Fibroblast of skin of left quadriceps (primary cell): ENCODE results near the gene TCHP.
"Not testable (repeated sequence)": the region's sequence is repeated elsewhere in the genome, so short reads cannot be mapped to it uniquely, and the experiment has no call there.

Experiments
- DNase-seq, 2 experiments: peaks; one replicate each; pipeline ENCODE4 v3.0.0-alpha.2; 2013; ENCODE audit warnings: low read depth in 2 of 2

TCHP gene, protein sequence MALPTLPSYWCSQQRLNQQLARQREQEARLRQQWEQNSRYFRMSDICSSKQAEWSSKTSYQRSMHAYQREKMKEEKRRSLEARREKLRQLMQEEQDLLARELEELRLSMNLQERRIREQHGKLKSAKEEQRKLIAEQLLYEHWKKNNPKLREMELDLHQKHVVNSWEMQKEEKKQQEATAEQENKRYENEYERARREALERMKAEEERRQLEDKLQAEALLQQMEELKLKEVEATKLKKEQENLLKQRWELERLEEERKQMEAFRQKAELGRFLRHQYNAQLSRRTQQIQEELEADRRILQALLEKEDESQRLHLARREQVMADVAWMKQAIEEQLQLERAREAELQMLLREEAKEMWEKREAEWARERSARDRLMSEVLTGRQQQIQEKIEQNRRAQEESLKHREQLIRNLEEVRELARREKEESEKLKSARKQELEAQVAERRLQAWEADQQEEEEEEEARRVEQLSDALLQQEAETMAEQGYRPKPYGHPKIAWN

DNA sequence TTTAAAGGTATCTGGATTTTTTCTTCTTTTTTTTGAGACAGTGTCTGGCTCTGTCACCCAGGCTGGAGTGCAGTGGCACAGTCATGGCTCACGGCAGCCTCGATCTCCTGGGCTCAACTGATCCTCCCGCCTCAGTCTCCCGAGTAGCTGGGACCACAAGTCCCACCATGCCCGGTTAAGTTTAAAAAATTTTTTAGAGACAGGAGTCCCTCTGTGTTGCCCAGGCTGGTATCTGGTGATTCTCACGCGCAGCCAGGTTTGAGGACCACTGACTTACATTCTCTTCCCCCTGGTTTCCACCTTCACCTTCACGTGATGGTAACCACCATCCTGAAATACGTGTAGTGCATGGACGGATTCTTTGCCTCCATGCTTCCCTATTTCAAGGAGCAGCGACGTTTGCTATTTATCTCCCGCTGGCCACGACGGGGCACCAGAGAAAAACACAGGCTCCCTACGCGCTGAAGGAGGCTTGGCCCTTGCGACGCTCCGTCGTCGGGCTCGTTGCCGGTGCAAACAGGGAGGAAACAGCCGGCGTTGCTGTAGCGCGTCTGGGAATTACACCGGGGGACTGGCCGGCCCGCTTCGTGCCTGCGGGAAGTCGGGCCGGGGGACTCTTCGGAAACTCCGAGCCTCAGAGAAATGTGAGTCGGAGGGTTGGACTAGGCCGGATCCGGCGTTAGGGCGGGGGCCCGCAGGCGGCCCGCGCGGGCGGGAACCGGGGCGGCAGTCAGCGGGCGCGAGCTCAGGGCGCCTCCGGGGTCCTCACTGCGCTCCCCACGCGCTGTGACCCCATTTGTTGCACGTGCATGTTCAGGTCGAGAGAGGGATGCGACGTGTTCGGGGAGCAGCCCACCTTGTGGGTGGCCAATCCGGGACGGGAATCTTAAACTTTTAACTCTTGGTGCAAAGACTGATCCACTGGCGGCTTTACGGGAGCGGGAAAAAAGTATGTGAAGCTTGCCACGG is at the start of gene TCHP:
Gene TCHP, plus strand, starts transcription at position 492 of the 969 bp plus-strand sequence. CDS start 2,753 bp downstream, outside the sequence.
- peak; percentile 67 to 74 for DNase-seq

DNA sequence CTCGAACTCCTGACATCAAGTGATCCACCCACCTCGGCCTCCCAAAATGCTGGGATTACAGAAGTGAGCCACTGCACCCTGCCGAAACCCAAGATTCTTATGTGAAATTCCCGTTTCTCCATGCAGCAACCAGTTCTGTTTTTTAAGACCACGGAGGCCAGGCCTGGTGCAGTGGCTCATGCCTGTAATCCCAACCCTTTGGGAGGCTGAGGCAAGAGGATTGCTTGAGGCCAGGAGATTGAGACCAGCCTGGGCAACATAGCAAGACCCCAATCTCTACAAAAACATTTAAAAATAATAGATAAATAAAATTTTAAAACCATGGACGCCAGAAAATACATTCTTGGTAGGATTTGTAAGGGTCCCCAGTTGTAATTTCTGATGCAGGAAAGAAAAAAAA is 49.6 kb upstream of the TCHP start:
- not testable (repeated sequence) for DNase-seq

GRCh38 chr12:109855377-109855776 is 44.7 kb upstream of the TCHP start:
- DNase-seq = no peak

DNA sequence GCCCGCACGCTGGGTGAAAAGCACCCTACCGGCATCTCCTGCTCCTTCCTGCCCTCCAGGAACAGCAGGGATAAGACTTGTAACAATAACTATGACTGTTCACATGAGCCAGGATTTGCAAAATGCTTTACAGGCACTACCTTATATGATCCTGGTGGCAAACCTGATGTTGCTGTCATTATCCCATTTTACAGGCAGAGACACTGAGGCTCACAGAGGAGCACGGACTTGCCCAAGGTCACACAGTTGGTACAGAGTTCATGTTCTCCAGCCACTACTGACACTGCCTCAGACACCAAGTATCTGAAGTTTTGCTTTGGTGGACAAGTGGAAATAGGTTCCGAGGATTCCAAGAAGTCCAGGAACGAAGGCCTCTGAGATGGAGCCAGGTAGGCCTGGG is 42.4 kb upstream of the TCHP start:
- DNase-seq = no peak

DNA sequence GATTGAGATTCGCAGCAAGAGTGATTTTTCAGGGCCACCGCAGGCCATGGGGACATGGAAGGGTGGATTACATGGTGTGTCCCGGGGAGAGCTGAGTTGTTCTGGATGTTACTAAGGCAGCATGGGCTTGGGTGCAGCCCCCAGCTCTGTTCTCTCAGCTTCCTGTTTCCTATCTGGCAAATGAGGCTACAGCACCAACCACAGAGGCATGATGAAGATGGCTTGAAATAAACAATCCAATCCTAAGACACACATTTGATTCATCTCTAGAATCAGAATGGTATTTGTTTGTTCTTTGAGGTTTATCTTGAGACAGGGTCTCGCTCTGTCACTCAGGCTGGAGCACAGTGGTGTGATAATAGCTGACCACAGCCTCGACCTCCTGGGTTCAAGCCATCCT is 41.3 kb upstream of the TCHP start:
- no peak for DNase-seq

GRCh38 chr12:109860977-109861376 is 39.1 kb upstream of the TCHP start:
- no peak for DNase-seq

DNA sequence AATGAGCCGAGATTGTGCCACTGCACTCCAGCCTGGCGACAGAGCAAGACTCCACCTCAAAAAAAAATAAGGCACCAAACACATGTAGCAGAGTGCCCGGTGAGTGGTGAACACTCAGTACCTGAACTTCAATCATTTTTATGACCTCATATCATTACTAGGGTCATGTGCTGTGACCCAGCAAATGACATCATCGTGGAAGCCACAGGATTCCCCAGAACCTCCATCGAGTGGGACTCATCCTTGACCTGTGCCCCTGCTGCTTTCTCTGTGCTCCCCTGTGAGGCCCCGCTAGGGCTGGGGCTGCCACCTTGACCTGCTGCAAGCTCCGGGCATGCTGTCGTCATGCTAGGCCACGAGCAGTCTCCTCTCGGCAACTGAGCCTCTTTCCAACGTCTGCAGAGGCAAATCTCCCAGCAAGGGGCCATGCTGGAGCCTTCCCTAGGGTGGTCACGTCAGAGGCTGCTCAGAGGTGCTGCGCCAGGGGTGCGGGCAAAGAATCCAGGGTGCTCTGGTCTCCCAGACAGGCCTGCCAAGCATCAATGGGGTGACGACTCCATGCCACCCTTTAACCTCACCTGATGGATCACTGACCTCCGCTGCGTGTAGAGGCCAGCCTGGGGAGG is 38.3 kb upstream of the TCHP start:
- no peak for DNase-seq

GRCh38 chr12:109862491-109862890 is 37.6 kb upstream of the TCHP start:
- not testable (repeated sequence) for DNase-seq

DNA sequence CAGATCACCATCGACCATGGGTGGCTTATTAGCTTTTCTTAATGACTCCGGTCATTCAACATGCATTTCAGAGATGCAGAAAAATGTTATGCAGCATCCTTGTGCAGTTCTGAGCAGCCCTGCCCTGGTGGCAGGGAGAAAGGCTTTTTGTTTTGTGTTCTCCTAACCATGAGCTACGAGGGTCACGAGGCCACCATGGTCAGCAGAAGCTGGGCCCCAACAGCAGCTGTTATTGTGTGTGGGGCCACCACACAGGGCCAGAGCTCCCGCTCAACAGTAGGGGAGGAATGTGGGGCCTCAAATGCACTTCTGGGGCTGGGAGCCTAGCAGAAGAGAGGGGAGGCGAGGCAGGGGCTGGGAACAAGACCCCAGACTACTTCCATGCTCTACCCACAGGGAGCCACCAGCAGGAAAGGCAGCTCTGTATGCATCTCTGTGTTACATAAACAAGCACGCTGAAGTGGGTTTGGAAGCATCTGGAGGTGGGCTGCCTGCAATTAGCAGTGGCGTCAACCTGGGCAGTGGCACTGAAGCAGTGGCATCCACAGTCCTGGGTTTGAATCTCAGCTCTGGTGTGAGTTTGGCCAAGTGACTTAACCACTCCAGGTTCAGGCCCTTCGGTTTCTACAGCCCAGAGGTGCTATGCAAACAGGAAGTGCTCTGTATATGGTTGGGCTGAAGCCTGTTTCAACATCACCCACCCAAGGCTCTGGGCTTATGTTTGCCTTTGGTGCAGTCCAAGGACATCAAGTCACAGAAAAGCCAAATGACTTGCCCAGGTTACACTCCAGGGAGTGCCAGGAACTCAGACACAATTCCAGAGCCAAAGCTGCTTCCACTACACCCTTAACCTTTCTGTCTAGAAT is 36.0 kb upstream of the TCHP start:
- DNase-seq = no peak

DNA sequence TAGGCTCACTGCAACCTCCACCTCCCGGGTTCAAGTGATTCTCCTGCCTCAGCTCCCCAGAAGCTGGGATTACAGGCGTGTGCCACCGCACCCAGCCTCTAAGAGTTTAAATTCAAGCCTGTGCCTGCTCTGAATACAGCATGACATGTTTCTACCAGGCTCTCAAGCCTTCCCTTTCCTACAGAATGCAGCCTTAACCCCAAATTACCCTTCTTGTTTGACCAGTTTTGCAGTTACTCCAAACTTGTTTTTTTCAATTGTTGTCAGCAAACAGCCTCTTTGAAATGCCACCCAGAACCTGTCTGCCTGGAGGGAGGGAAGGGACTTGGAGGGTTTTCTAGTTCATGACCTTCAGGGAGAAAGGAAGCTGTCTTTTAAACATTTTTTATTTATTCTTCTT is 35.2 kb upstream of the TCHP start:
- no peak for DNase-seq

DNA sequence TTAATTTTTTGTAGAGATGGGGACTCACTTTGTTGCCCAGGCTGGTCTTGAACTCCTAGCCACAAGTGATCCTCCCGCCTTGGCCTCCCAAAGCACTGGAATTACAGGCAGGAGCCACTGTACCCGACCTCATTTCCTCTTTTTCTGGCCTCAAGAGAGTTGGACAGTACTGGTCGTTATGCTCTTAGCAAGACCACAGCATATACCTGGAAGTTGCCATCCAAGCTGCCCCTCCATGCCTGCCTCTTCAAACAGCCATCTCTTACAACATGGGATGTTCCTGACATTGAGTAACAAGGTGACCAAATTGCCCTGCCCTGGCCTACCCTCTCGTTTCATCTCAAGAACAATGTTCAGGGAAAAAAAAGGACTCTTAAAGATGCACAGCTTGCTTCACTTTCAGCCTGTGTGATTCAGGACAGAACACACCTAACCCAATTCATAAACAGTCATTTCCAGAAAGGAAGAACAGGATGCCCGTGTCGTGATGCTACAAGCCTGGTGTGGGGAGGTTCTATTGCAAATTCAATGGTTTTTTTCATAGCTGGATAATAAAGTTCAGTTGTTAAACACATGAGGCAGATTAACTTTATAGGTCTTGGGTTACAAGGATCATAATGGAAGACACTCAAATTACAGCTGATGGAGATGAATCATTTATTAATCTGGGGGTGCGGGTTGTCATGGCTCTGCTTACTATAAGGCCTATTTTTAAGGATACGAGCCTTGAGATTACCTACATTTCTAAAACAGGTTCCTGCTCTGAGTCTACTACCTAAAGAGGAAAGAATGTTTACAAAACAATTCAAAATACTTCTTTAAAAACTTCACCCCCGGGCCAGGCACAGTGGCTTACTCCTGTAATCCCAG is 31.7 kb upstream of the TCHP start:
- no peak for DNase-seq

DNA sequence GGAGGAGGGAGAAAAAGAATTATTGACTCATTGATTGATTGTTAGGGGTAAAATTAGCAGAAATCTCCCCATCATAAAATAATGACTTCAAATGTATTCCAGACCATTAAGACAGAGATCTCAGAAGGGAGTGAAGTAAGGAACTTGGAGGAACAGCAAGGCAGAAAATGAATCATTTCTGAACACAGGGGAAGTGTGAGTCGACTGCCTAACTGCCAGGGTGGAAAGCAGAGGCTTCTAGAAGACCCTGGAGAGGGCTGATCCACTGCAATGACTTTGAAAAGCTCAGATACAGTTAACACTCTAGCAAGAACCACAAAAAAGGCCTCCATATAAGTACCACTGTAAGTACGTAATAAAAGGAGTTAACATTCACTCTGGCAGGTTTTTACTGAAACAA is 29.4 kb upstream of the TCHP start:
- no peak for DNase-seq

GRCh38 chr12:109871668-109872314 is 28.3 kb upstream of the TCHP start:
- DNase-seq = no peak

- DNase-seq = no peak
Measured at GRCh38 chr12:109873653-109874052, 26.4 kb upstream of the TCHP start.

DNA sequence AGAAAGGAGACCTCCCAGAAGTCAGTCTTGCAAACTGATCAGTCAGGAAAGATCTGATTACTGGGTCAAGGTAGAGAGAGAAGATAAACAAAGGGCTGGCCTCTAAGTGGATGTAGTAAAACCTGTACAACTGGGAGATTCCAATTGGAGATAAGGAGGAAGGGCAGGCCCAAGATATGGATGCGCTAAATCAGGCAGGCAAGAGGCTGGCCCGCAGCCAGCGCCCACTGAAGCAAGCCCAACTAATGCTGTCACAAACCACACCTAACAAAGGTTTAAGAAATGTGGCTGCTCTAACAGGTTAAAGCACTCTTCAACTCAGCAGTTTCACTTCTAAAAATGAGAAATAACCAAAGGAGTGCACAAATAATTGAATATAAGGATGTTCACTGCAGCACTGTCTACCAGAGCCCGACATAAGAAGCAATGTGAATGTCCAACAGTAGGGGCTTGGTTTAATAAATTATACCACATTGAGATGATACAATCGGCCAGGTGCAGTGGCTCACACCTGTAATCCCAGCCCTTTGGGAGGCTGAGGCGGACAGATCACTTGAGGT is 24.4 kb upstream of the TCHP start:
- DNase-seq = no peak

GRCh38 chr12:109876406-109876805 is 23.7 kb upstream of the TCHP start:
- no peak for DNase-seq

- no peak for DNase-seq
Measured at GRCh38 chr12:109877504-109878246, 22.4 kb upstream of the TCHP start.

- DNase-seq = no peak
Measured at GRCh38 chr12:109878247-109878625, 21.8 kb upstream of the TCHP start.

- no peak for DNase-seq
Measured at GRCh38 chr12:109878749-109879148, 21.3 kb upstream of the TCHP start.
